ENCODE data around the gene ZNF724.
"Not testable (repeated sequence)": the region's sequence is repeated elsewhere in the genome, so short reads cannot be mapped to it uniquely, and the experiment has no call there.

The ZNF724 gene

DNA sequence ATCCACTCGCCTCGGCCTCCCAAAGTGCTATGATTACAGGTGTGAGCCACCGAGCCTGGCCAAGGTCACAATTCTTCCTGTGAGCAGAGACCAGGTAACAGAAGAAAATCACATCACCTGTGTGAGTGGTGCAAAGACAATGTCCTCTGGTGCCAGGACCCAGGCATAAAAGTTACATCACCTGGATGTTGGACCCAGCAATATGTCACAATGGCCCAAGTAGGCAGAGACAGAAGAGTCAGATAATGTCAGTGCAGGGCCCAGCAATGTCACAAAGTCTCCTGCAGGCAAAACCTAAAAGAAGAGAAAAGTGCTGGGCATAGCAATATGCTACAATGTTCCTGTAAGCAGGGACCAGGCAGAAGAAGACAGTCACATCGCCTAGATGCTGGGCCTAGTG is 5.5 kb upstream of the ZNF724 start:
- Histone ChIP-seq H3K4me1 (ENCODE audit: control insufficient read depth, insufficient read depth, low read length) (no peaks in the 10 kb centered on the region), H3K36me3 (ENCODE audit: control insufficient read depth in 2 of 2, insufficient read depth in 1 of 2, low read length in 2 of 2) (peaks cover 0 to 37% of the 10 kb centered on the region in 2 experiments; a peak in 2 of 3 replicates), H3K9me3 (ENCODE audit: control insufficient read depth, insufficient read depth, low read depth, low read length) (no peaks in the 10 kb centered on the region), H3K4me3 (ENCODE audit: low read depth, low read length) (no peak overlapping the region), H3K27ac (ENCODE audit: extremely low read depth, low read depth, low read length) (no peak overlapping the region)
- ChIA-PET POLR2A (no interaction called here), CTCF (no interaction called here)
- TF ChIP-seq ZNF19 (tag by site-specific recombination; IDR thresholded peaks at IDR 0.05; ENCODE audit: low read depth) = no peak
- no peak for TF ChIP-seq ZSCAN4 (tag by site-specific recombination; IDR thresholded peaks at IDR 0.05)

DNA sequence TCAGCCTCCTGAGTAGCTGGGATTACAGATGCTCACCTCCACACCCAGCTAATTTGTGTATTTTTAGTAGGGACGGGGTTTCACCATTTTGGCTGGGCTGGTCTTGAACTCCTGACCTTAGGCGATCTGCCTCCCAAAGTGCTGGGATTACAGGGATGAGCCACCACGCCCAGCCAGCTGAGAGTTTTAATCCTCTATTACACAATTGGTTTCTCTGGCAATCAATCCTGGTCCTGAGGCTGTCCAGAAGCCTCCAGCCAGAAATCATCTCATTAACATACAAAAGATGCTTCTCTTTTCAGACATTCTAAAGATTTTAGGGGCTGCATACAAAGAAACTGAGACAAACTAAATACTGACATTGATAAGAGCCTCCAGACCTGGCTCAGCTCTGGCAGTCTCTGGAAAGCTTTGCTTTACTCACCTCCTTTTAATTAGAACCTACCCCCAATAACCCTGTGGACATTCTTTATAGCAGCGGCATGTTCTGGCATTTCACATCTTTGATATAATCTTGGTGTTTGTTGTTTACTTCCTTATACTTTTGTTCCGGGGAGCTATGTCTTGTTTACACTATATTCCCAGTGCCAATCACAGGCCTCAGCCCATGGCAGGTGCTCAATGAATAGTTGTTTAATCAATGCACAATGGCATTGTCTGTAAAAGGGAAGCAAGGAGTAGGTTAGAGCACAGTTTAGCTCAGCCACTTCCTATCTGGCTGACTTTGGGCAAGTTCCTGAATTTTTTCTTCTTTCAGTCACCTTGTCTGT is 4.1 kb upstream of the ZNF724 start:
- ChIA-PET POLR2A (interaction anchor here (0.8 kb wide), 1 partner anchor 19 kb away, joined by 4 read pairs; no protein-coding TSS in a partner anchor), CTCF (no interaction called here)
- Histone ChIP-seq H3K36me3 (ENCODE audit: control insufficient read depth in 2 of 2, insufficient read depth in 1 of 2, low read length in 2 of 2) (peaks cover 0 to 24% of the 10 kb centered on the region in 2 experiments; a peak in 2 of 3 replicates), H3K4me1 (ENCODE audit: control insufficient read depth, insufficient read depth, low read length) (no peaks in the 10 kb centered on the region), H3K27ac (ENCODE audit: extremely low read depth, low read depth, low read length) (no peak overlapping the region), H3K9me3 (ENCODE audit: control insufficient read depth, insufficient read depth, low read depth, low read length) (no peaks in the 10 kb centered on the region), H3K4me3 (ENCODE audit: low read depth, low read length) (no peak overlapping the region)
- TF ChIP-seq ZSCAN4 (tag by site-specific recombination; IDR thresholded peaks at IDR 0.05) = no peak
- no peak for TF ChIP-seq ZNF248 (tag by site-specific recombination; IDR thresholded peaks at IDR 0.05)
- TF ChIP-seq, protein P1, sequence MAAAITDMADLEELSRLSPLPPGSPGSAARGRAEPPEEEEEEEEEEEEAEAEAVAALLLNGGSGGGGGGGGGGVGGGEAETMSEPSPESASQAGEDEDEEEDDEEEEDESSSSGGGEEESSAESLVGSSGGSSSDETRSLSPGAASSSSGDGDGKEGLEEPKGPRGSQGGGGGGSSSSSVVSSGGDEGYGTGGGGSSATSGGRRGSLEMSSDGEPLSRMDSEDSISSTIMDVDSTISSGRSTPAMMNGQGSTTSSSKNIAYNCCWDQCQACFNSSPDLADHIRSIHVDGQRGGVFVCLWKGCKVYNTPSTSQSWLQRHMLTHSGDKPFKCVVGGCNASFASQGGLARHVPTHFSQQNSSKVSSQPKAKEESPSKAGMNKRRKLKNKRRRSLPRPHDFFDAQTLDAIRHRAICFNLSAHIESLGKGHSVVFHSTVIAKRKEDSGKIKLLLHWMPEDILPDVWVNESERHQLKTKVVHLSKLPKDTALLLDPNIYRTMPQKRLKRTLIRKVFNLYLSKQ (tag by site-specific recombination; IDR thresholded peaks at IDR 0.05; ENCODE audit: borderline replicate concordance) = no peak
- TF ChIP-seq ZXDB (tag by site-specific recombination; IDR thresholded peaks at IDR 0.05) = no peak
- no peak for TF ChIP-seq ZNF211 (tag by site-specific recombination; IDR thresholded peaks at IDR 0.05; ENCODE audit: low read depth)
- no peak for TF ChIP-seq ZNF341 (tag by site-specific recombination; IDR thresholded peaks at IDR 0.05; ENCODE audit: low read depth)
- no peak for TF ChIP-seq ZNF677 (tag by site-specific recombination; IDR thresholded peaks at IDR 0.05)
- TF ChIP-seq YY2 (tag by site-specific recombination; IDR thresholded peaks at IDR 0.05) = no peak
- no peak for TF ChIP-seq HOXD13 (CRISPR knock-in tag; IDR thresholded peaks at IDR 0.05; ENCODE audit: borderline replicate concordance)
- no peak for TF ChIP-seq GFI1B (tag by site-specific recombination; IDR thresholded peaks at IDR 0.05)
- no peak for TF ChIP-seq SP7 (tag by site-specific recombination; IDR thresholded peaks at IDR 0.05)
- TF ChIP-seq ZBTB7A (tag by site-specific recombination; IDR thresholded peaks at IDR 0.05; ENCODE audit: low read depth) = no peak
- no peak for TF ChIP-seq ZNF169 (tag by site-specific recombination; IDR thresholded peaks at IDR 0.05)
- TF ChIP-seq ZNF747 (tag by site-specific recombination; IDR thresholded peaks at IDR 0.05) = no peak
- no peak for TF ChIP-seq ZBTB48 (tag by site-specific recombination; IDR thresholded peaks at IDR 0.05)
- no peak for TF ChIP-seq ZNF830 (tag by site-specific recombination; IDR thresholded peaks at IDR 0.05; ENCODE audit: low read depth)
- no peak for TF ChIP-seq ZNF155 (tag by site-specific recombination; IDR thresholded peaks at IDR 0.05)
- no peak for TF ChIP-seq INSM2 (tag by site-specific recombination; IDR thresholded peaks at IDR 0.05)

GRCh38 chr19:23253256-23253655 is 3.1 kb upstream of the ZNF724 start:
- H3K9me3 ChIP-seq (ENCODE audit: control insufficient read depth, insufficient read depth, low read depth, low read length); H3K27ac ChIP-seq (ENCODE audit: extremely low read depth, low read depth, low read length); H3K4me1 ChIP-seq (ENCODE audit: control insufficient read depth, insufficient read depth, low read length); H3K4me3 ChIP-seq (ENCODE audit: low read depth, low read length); CTCF ChIA-PET; POLR2A ChIA-PET: not testable (repeated sequence)
- H3K36me3 ChIP-seq (ENCODE audit: control insufficient read depth in 2 of 2, insufficient read depth in 1 of 2, low read length in 2 of 2) = peaks cover 9 to 20% of the 10 kb centered on the region in 2 experiments

All from HEK293 (cell line).